ENCODE results near the gene CMBL. TPM values are rescaled to one million over a fixed set of nuclear protein-coding genes. Genes with fewer than 3 reads are reported as not detected.
A peak's percentile ranks its signal among the peaks of the same experiment; 100 is the strongest.

CMBL gene
- total RNA-seq, 1 donor from 2014 or later = 20.5 TPM

DNA sequence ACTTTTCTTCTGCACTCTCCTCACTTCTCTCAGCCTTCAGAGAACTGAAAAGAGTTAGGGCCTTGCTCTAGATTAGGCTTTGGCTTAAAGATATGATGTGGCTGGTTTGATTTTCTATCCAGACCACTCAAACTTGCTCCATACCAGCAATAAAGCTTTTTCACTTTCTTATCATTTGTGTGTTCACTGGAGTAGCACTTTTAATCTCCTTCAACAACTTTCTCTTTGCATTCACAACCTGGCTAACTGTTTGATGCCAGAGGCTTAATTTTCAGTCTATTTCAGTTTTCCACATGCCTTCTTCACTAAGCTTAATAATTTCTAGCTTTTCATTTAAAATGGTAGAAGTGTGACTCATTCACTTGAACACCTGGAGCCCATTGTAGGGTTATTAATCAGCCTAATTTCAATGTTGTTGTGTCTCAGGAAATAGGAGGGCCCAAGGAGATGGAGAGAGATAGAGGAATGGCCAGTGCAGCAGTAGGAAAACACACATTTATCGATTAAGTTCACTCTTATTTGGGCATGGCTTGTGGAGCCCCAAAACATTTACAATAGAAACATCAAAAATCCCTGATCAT lies 64.0 kb downstream of the CMBL start:
- Mint-ChIP-seq H3K36me3 (ENCODE audit: low read depth) (peaks cover 5% of the 10 kb centered on the region), H3K9me3 (ENCODE audit: low read depth) (no peaks in the 10 kb centered on the region), H3K27ac (ENCODE audit: unreplicated experiment) (no peak overlapping the region), H3K4me1 (ENCODE audit: low read depth) (peaks cover 8% of the 10 kb centered on the region), H3K4me3 (ENCODE audit: unreplicated experiment) (no peak overlapping the region), H3K27me3 (ENCODE audit: low read depth) (no peaks in the 10 kb centered on the region)
- TF ChIP-seq, protein P1, sequence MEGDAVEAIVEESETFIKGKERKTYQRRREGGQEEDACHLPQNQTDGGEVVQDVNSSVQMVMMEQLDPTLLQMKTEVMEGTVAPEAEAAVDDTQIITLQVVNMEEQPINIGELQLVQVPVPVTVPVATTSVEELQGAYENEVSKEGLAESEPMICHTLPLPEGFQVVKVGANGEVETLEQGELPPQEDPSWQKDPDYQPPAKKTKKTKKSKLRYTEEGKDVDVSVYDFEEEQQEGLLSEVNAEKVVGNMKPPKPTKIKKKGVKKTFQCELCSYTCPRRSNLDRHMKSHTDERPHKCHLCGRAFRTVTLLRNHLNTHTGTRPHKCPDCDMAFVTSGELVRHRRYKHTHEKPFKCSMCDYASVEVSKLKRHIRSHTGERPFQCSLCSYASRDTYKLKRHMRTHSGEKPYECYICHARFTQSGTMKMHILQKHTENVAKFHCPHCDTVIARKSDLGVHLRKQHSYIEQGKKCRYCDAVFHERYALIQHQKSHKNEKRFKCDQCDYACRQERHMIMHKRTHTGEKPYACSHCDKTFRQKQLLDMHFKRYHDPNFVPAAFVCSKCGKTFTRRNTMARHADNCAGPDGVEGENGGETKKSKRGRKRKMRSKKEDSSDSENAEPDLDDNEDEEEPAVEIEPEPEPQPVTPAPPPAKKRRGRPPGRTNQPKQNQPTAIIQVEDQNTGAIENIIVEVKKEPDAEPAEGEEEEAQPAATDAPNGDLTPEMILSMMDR (IDR thresholded peaks at IDR 0.05) = no peak
- DNase-seq (ENCODE audit: low spot score) = no peak

- H3K4me3 Mint-ChIP-seq (ENCODE audit: unreplicated experiment) = no peak overlapping the region
- DNase-seq (ENCODE audit: low spot score) = no peak
- TF ChIP-seq, protein P1 (IDR thresholded peaks at IDR 0.05) = no peak
- peaks cover 19% of the 10 kb centered on the region for H3K4me1 Mint-ChIP-seq (ENCODE audit: low read depth)
- H3K36me3 Mint-ChIP-seq (ENCODE audit: low read depth) = peaks cover 11% of the 10 kb centered on the region
- H3K27me3 Mint-ChIP-seq (ENCODE audit: low read depth) = no peaks in the 10 kb centered on the region
- no peaks in the 10 kb centered on the region for H3K9me3 Mint-ChIP-seq (ENCODE audit: low read depth)
- H3K27ac Mint-ChIP-seq (ENCODE audit: unreplicated experiment) = no peak overlapping the region
Observed at GRCh38 chr5:10235350-10235749, 72.4 kb downstream of the CMBL start.

DNA sequence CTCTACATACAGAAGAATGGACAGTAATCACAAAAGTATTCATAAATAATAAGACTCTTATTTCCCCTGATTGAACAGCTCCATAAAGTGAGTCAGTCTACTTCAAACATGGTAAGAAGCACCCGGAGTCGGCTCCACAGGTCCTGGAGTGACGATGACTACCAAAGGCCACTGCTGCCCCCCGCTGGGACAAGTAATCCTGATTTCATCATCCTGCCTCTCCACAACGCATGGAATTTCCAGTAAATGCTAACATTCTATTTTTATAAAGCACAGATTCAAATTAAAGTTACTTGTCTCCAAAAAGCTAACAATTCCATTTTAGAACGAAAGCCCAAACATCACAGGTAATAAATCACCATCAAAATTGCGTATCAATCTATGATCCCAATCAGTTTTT lies 74.2 kb downstream of the CMBL start:
- Mint-ChIP-seq H3K4me3 (ENCODE audit: unreplicated experiment) (peak overlapping the region; percentile 34), H3K27ac (ENCODE audit: unreplicated experiment) (peak overlapping the region; percentile 88), H3K27me3 (ENCODE audit: low read depth) (no peaks in the 10 kb centered on the region), H3K36me3 (ENCODE audit: low read depth) (peaks cover 11% of the 10 kb centered on the region), H3K4me1 (ENCODE audit: low read depth) (peaks cover 27% of the 10 kb centered on the region), H3K9me3 (ENCODE audit: low read depth) (no peaks in the 10 kb centered on the region)
- TF ChIP-seq, protein P1 (IDR thresholded peaks at IDR 0.05) = peak; percentile 79
- no peak for DNase-seq (ENCODE audit: low spot score)

DNA sequence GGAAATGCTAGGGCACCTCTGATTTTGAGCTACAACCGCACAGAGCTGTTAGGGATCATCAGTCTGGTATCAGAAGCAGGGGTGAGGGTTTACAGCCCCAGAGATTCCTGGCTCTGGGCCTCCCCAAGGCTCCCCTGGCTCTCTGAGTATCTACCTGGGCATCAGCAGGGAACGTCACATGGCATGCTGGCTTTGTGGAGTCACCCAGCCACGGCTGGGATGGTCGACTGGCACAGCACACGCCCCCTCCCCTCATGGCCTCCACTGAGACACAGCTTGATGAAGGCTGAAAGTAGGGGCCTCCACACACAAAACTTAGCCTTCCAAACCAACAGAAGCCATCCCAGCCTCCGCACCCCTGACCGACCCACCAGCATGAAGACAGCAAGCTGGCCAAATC lies 74.7 kb downstream of the CMBL start:
- H3K4me3 Mint-ChIP-seq (ENCODE audit: unreplicated experiment) = no peak overlapping the region
- TF ChIP-seq, protein P1 (IDR thresholded peaks at IDR 0.05) = no peak
- no peaks in the 10 kb centered on the region for H3K9me3 Mint-ChIP-seq (ENCODE audit: low read depth)
- H3K36me3 Mint-ChIP-seq (ENCODE audit: low read depth) = peaks cover 11% of the 10 kb centered on the region
- H3K27ac Mint-ChIP-seq (ENCODE audit: unreplicated experiment) = peak overlapping the region; percentile 88
- H3K27me3 Mint-ChIP-seq (ENCODE audit: low read depth) = no peaks in the 10 kb centered on the region
- DNase-seq (ENCODE audit: low spot score) = no peak
- peaks cover 27% of the 10 kb centered on the region for H3K4me1 Mint-ChIP-seq (ENCODE audit: low read depth)

- peaks cover 27% of the 10 kb centered on the region for H3K4me1 Mint-ChIP-seq (ENCODE audit: low read depth)
Observed at GRCh38 chr5:10232386-10232785, 75.3 kb downstream of the CMBL start.

More at GRCh38 chr5:10232386-10232785, 75.3 kb downstream of the CMBL start:
- no peaks in the 10 kb centered on the region for H3K27me3 Mint-ChIP-seq (ENCODE audit: low read depth)
- no peaks in the 10 kb centered on the region for H3K9me3 Mint-ChIP-seq (ENCODE audit: low read depth)
- no peak for DNase-seq (ENCODE audit: low spot score)
- peaks cover 9% of the 10 kb centered on the region for H3K36me3 Mint-ChIP-seq (ENCODE audit: low read depth)
- no peak overlapping the region for H3K4me3 Mint-ChIP-seq (ENCODE audit: unreplicated experiment)
- TF ChIP-seq, protein P1 (IDR thresholded peaks at IDR 0.05) = no peak
- H3K27ac Mint-ChIP-seq (ENCODE audit: unreplicated experiment) = peak overlapping the region; percentile 63
